Activated naive CD4-positive, alpha-beta T cell treated with anti-CD3 and anti-CD28 coated beads for 36 hours (primary cell): ENCODE measurements around the gene SH3BP5L. TPM values are rescaled to one million over a fixed set of nuclear protein-coding genes. Genes with fewer than 3 reads are reported as not detected.
"Not testable (repeated sequence)": the region's sequence is repeated elsewhere in the genome, so short reads cannot be mapped to it uniquely, and the experiment has no call there.

ENCODE experiments used
- CTCF ChIA-PET: fragments of 350-600 bp; sonication (Branson Sonifier 250); formaldehyde crosslinking; loops from one replicate; lab custom pipeline; 2021; ENCODE audit warnings: antibody characterized with exemption; lab: Charles Lee
- DNase-seq: peaks from one replicate; pipeline ENCODE4 v3.0.0-alpha.2; 2020
- H3K27ac Mint-ChIP-seq: one replicate; pipeline ENCODE4 v1.8.0; 2021; ENCODE audit warnings: mild to moderate bottlenecking, mixed read lengths
- H3K27me3 Mint-ChIP-seq: one replicate; pipeline ENCODE4 v1.8.0; 2021; ENCODE audit warnings: low read depth, mixed read lengths
- H3K36me3 Mint-ChIP-seq: one replicate; pipeline ENCODE4 v1.8.0; 2021; ENCODE audit warnings: low read depth, mixed read lengths
- H3K4me1 Mint-ChIP-seq: one replicate; pipeline ENCODE4 v1.8.0; 2021; ENCODE audit warnings: low read depth, mixed read lengths
- H3K4me3 Mint-ChIP-seq: one replicate; pipeline ENCODE4 v1.8.0; 2021; ENCODE audit warnings: mild to moderate bottlenecking, moderate library complexity, mixed read lengths
- H3K9me3 Mint-ChIP-seq: one replicate; pipeline ENCODE4 v1.8.0; 2021; ENCODE audit warnings: mixed read lengths
- intact Hi-C: fragments of 100-400 bp; cut with micrococcal nuclease; formaldehyde crosslinking; loops from one replicate; pipeline ENCODE4 v1.15.1; 2023
- total RNA-seq, 2 experiments: library from RNA; stranded (reverse); gene quantifications; one replicate each; pipeline ENCODE4 v1.2.3, GENCODE V29; 2021

Gene SH3BP5L
- total RNA-seq, 2 experiments from 2014 or later: 20.3 to 20.5 TPM

DNA sequence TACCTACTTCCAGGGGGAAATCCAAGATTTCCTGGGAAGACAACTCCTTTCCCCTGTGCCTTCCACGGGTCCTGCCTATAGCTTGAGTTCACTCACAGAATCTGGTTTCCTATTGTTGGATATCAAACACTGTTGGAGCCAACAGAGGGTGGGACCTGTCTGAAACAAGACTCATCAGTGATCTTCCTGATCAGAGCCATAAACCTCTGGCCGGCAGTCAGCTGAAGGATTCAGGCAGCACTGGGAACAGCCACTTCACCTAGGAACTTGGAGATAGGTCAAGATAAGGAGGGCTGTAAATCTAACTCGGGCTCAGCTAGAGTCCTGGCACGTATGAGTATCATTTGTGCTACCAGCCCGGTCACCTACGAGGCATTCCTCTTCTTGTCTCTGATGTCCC is 23.3 kb downstream of the SH3BP5L start:
- H3K4me3 Mint-ChIP-seq: no peak overlapping the region
- no peak overlapping the region for H3K27ac Mint-ChIP-seq
- no peaks in the 10 kb centered on the region for H3K9me3 Mint-ChIP-seq
- CTCF ChIA-PET: no interaction called here
- peaks cover 5% of the 10 kb centered on the region for H3K27me3 Mint-ChIP-seq
- intact Hi-C loops: no loop called here
- no peaks in the 10 kb centered on the region for H3K36me3 Mint-ChIP-seq
- DNase-seq: no peak
- peaks cover 9% of the 10 kb centered on the region for H3K4me1 Mint-ChIP-seq

- H3K27me3 Mint-ChIP-seq: peaks cover 5% of the 10 kb centered on the region
- CTCF ChIA-PET: interaction anchor here (1.0 kb wide), 1 partner anchor 104 kb away, joined by 3 read pairs; no protein-coding TSS in a partner anchor
- no peak for DNase-seq
- H3K9me3 Mint-ChIP-seq: peaks cover 2% of the 10 kb centered on the region
- intact Hi-C loops: no loop called here
- H3K27ac Mint-ChIP-seq: no peak overlapping the region
- peaks cover 9% of the 10 kb centered on the region for H3K4me1 Mint-ChIP-seq
- H3K36me3 Mint-ChIP-seq: no peaks in the 10 kb centered on the region
- H3K4me3 Mint-ChIP-seq: no peak overlapping the region
These were observed 25.3 kb downstream of the SH3BP5L start for GRCh38 chr1:248800459-248800858.

DNA sequence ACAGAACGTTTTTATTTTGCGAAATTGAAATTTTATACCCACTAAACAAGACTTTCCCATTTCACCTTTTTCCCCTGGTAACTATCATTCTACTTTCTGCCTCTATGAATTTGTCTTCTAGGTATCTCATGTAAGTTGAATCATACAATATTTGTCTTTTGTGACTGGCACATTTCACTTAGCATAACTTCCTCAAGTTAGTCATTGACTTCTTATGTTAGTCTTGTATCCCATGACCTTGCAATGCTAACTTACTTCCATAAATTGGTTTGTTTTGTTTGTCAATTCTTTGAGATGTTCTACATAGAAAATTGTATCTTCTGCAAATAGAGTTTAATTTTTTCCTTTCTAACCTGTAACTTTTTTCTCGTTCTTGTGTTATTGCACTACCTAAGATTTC is 26.9 kb downstream of the SH3BP5L start:
- H3K4me3 Mint-ChIP-seq: no peak overlapping the region
- no peak for DNase-seq
- H3K9me3 Mint-ChIP-seq: peaks cover 9% of the 10 kb centered on the region
- H3K36me3 Mint-ChIP-seq: no peaks in the 10 kb centered on the region
- H3K27me3 Mint-ChIP-seq: peaks cover 5% of the 10 kb centered on the region
- CTCF ChIA-PET: no interaction called here
- H3K4me1 Mint-ChIP-seq: no peaks in the 10 kb centered on the region
- intact Hi-C loops: loop anchor here (2.0 to 5.0 kb wide), 2 partner anchors 20 to 556 kb away; no protein-coding TSS in a partner anchor
- H3K27ac Mint-ChIP-seq: no peak overlapping the region

DNA sequence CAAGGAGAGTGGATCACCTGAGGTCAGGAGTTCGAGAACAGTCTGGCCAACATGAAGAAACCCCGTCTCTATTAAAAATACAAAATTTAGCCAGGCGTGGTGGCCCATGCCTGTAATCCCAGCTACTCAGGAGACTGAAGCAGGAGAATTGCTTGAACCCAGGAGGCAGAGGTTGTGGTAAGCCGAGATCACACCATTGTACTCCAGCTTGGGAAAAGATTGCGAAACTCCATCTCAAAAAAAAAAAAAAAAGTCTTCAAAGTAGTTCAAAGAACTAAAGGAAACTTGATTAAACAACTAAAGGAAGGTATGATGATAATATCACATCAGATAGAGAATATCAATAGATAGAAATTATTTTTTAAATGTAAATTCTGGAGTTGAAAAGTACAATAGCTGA is 31.1 kb downstream of the SH3BP5L start:
- not testable (repeated sequence) for H3K36me3 Mint-ChIP-seq, H3K4me1 Mint-ChIP-seq, H3K27me3 Mint-ChIP-seq, DNase-seq, H3K27ac Mint-ChIP-seq, H3K4me3 Mint-ChIP-seq
- CTCF ChIA-PET: interaction anchor here (1.6 to 2.4 kb wide), 2 partner anchors 10 to 12 kb away, joined by 5 to 14 read pairs; no protein-coding TSS in a partner anchor
- intact Hi-C loops: loop anchor here (5.0 kb wide), 1 partner anchor 552 kb away; no protein-coding TSS in a partner anchor
- peaks cover 11% of the 10 kb centered on the region for H3K9me3 Mint-ChIP-seq

- DNase-seq: no peak
- CTCF ChIA-PET: no interaction called here
- H3K27ac Mint-ChIP-seq: no peak overlapping the region
- H3K4me1 Mint-ChIP-seq: no peaks in the 10 kb centered on the region
- no peaks in the 10 kb centered on the region for H3K36me3 Mint-ChIP-seq
- no peak overlapping the region for H3K4me3 Mint-ChIP-seq
- intact Hi-C loops: no loop called here
- H3K27me3 Mint-ChIP-seq: no peaks in the 10 kb centered on the region
- peaks cover 11% of the 10 kb centered on the region for H3K9me3 Mint-ChIP-seq
These were observed 32.1 kb downstream of the SH3BP5L start for GRCh38 chr1:248793592-248793991.

DNA sequence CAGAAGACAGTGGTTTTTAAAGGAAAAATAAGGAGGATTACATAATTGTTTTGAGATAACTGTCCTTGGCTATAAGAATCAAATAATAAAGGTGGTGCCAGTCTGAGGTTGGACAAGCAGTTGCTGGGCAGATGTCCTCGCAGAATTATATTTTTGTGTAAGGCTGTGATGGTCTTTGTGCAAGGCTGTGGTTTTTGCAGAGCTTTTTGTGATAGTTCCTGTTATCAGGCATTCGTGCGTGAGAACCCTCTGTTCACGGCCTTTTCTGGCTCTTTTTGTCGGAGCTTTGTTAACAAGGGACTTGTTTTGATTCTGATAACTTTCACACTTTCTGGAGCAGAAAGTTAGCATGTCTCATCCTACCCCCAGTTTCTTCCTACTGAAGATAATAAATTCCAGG is 33.4 kb downstream of the SH3BP5L start:
- Mint-ChIP-seq H3K4me1 (no peaks in the 10 kb centered on the region), H3K4me3 (no peak overlapping the region), H3K9me3 (peaks cover 11% of the 10 kb centered on the region), H3K27me3 (no peaks in the 10 kb centered on the region), H3K27ac (no peak overlapping the region), H3K36me3 (no peaks in the 10 kb centered on the region)
- CTCF ChIA-PET: no interaction called here
- intact Hi-C loops: no loop called here
- no peak for DNase-seq

GRCh38 chr1:248791010-248791409 is 34.7 kb downstream of the SH3BP5L start:
- no peaks in the 10 kb centered on the region for H3K4me1 Mint-ChIP-seq
- peaks cover 11% of the 10 kb centered on the region for H3K9me3 Mint-ChIP-seq
- H3K27ac Mint-ChIP-seq: no peak overlapping the region
- no peak for DNase-seq
- H3K36me3 Mint-ChIP-seq: no peaks in the 10 kb centered on the region
- no peaks in the 10 kb centered on the region for H3K27me3 Mint-ChIP-seq
- intact Hi-C loops: no loop called here
- CTCF ChIA-PET: no interaction called here
- no peak overlapping the region for H3K4me3 Mint-ChIP-seq

- DNase-seq: no peak
- intact Hi-C loops: no loop called here
- Mint-ChIP-seq H3K27ac (no peak overlapping the region), H3K9me3 (peaks cover 9% of the 10 kb centered on the region), H3K36me3 (no peaks in the 10 kb centered on the region), H3K4me1 (no peaks in the 10 kb centered on the region), H3K4me3 (no peak overlapping the region), H3K27me3 (no peaks in the 10 kb centered on the region)
- CTCF ChIA-PET: no interaction called here
These were observed 35.3 kb downstream of the SH3BP5L start for GRCh38 chr1:248790456-248790855.

DNA sequence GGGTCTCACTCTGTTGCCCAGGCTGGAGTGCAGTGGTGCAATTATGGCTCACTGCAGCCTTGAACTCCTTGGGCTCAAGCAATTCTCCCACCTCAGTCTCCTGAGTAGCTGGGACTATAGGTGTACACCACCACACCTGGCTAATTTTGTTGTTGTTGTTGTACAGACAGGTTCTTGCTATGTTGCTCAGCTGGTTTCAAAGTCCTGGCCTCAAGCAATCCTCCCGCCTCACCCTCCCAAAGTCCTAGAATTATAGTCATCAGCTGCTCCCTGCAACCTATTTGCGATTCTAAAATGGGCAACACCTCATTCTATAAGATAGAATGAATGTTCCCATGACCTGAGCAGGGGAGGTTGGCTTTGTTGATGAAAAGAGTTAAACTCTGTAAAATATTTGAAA is 36.4 kb downstream of the SH3BP5L start:
- DNase-seq, H3K27ac Mint-ChIP-seq, H3K36me3 Mint-ChIP-seq, H3K4me1 Mint-ChIP-seq, H3K9me3 Mint-ChIP-seq, CTCF ChIA-PET, H3K27me3 Mint-ChIP-seq, intact Hi-C loops, H3K4me3 Mint-ChIP-seq: not testable (repeated sequence)

DNA sequence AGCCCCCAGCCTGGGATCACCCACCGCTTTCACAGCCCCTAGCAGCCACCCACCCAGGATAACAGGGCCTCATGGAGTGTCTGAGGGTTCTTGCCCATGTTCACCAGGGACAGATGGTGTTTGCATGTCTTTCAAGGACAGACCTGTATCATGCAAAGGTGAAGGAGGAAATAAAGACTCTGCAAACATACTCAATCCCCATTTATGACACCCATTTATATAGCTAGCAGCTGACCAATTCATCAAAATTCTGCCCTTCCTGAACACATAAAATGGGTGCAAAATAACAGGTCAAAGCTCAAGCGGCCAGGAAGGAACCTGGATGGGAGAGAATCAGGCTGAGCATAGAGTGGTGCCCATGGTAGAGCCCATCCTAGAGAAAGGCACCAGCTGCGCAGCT is 37.4 kb downstream of the SH3BP5L start:
- H3K9me3 Mint-ChIP-seq: no peaks in the 10 kb centered on the region
- peaks cover 2% of the 10 kb centered on the region for H3K27me3 Mint-ChIP-seq
- H3K27ac Mint-ChIP-seq: no peak overlapping the region
- no peak for DNase-seq
- CTCF ChIA-PET: no interaction called here
- no peaks in the 10 kb centered on the region for H3K36me3 Mint-ChIP-seq
- intact Hi-C loops: no loop called here
- H3K4me1 Mint-ChIP-seq: no peaks in the 10 kb centered on the region
- H3K4me3 Mint-ChIP-seq: no peak overlapping the region

GRCh38 chr1:248787430-248787829 is 38.3 kb downstream of the SH3BP5L start:
- intact Hi-C loops: loop anchor here (2.0 kb wide), 1 partner anchor 39 kb away; no protein-coding TSS in a partner anchor
- CTCF ChIA-PET: interaction anchor here (0.8 to 1.8 kb wide), 2 partner anchors 8 to 20 kb away, joined by 3 to 6 read pairs; no protein-coding TSS in a partner anchor
- Mint-ChIP-seq H3K4me1 (no peaks in the 10 kb centered on the region), H3K9me3 (no peaks in the 10 kb centered on the region), H3K4me3 (no peak overlapping the region), H3K27ac (no peak overlapping the region), H3K36me3 (no peaks in the 10 kb centered on the region), H3K27me3 (peaks cover 5% of the 10 kb centered on the region)
- no peak for DNase-seq

- H3K36me3 Mint-ChIP-seq: no peaks in the 10 kb centered on the region
- intact Hi-C loops: loop anchor here (2.0 kb wide), 1 partner anchor 41 kb away; no protein-coding TSS in a partner anchor
- CTCF ChIA-PET: interaction anchor here (1.2 to 1.8 kb wide), 3 partner anchors 20 to 104 kb away, joined by 3 to 6 read pairs (median 3); no protein-coding TSS in a partner anchor
- H3K27ac Mint-ChIP-seq: no peak overlapping the region
- H3K4me1 Mint-ChIP-seq: no peaks in the 10 kb centered on the region
- no peak overlapping the region for H3K4me3 Mint-ChIP-seq
- H3K27me3 Mint-ChIP-seq: peaks cover 8% of the 10 kb centered on the region
- H3K9me3 Mint-ChIP-seq: no peaks in the 10 kb centered on the region
- no peak for DNase-seq
These were observed 39.6 kb downstream of the SH3BP5L start for GRCh38 chr1:248786156-248786555.

DNA sequence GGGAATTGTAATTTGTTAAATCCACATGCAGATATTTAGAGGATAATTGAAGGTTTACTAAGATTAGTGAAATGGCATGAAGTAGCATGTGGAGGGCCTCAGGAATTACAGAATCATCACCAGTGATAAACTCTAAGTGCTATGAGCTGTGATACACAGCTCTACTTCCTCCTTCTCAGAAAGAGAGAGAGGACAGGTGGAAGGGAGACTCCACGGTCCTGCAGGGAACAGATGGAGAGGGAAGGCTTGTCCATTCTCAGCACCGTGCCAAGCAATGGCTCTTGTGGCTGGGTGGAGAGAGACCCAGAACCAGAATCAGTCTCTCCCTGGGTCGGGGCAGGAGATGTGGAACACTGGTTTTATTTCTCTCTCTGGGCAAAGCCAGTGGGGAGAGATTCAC is 42.3 kb downstream of the SH3BP5L start:
- Mint-ChIP-seq H3K36me3 (no peaks in the 10 kb centered on the region), H3K9me3 (no peaks in the 10 kb centered on the region), H3K4me1 (no peaks in the 10 kb centered on the region), H3K27ac (no peak overlapping the region), H3K27me3 (peaks cover 8% of the 10 kb centered on the region), H3K4me3 (no peak overlapping the region)
- DNase-seq: no peak
- CTCF ChIA-PET: no interaction called here
- intact Hi-C loops: no loop called here
